ENCODE results near the gene NOX3. TPM values are rescaled to one million over a fixed set of nuclear protein-coding genes. Genes with fewer than 3 reads are reported as not detected.
"Not testable (repeated sequence)": the region's sequence is repeated elsewhere in the genome, so short reads cannot be mapped to it uniquely, and the experiment has no call there.

Gene NOX3
- total and polyA plus RNA-seq, 10 of the 15 experiments (the other 5 are each of a cell fraction or from before 2014, with no cell fraction given): not detected

DNA sequence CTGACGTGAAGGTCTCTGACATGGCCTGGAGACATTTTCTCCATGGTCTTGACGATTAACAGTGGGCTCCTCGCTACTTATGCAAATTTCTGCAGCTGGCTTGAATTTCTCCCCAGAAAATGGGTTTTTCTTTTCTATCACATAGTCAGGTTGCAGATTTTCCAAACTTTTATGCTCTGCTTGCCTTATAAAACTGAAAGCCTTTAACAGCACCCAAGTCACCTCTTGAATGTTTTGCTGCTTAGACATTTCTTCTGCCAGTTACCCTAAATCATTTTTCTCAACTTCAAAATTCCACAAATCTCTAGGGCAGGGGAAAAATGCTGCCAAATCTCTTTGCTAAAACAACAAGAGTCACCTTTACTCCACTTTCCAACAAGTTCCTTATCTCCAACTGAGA lies 12.9 kb upstream of the NOX3 start:
- H3K27ac ChIP-seq (ENCODE audit: control insufficient read depth, insufficient read depth); H3K9me3 ChIP-seq (replicated peaks; ENCODE audit: control insufficient read depth, insufficient read depth, low read length); in situ Hi-C loops (cut with MboI); H3K4me1 ChIP-seq (ENCODE audit: control insufficient read depth, insufficient read depth, low read length); RAD21 ChIA-PET (ENCODE audit: unreplicated experiment); FAIRE-seq; H3K4me2 ChIP-seq (ENCODE audit: control insufficient read depth, insufficient read depth); intact Hi-C loops (cut with micrococcal nuclease; ENCODE audit: unreplicated experiment); H3K4me3 ChIP-seq; POLR2A ChIA-PET; SMC1A ChIA-PET (ENCODE audit: uncharacterized antibody, unreplicated experiment); H3K9ac ChIP-seq (ENCODE audit: control insufficient read depth, insufficient read depth, low read length); BruUV-seq (replicated peaks); DNase-seq (ENCODE audit: low read depth, low spot score); ATAC-seq; H3K27me3 ChIP-seq (replicated peaks in 1 of 2; ENCODE audit: control insufficient read depth in 2 of 2, insufficient read depth in 2 of 2, low read length in 1 of 2); H2AFZ ChIP-seq (ENCODE audit: control insufficient read depth, low read depth, low read length); H4K20me1 ChIP-seq (ENCODE audit: control insufficient read depth, insufficient read depth); H3K79me2 ChIP-seq (ENCODE audit: control insufficient read depth, insufficient read depth, low read length); H3K36me3 ChIP-seq (ENCODE audit: control insufficient read depth in 2 of 2, insufficient read depth in 2 of 2, low read length in 1 of 2): not testable (repeated sequence)
- WGBS (ENCODE audit: insufficient coverage, insufficient replicate concordance, low lambda C conversion rate, missing lambda C conversion rate): 86% methylated on average over 3 of the region's 3 CpGs
- CTCF ChIA-PET: interaction anchor here (0.6 kb wide), 1 partner anchor 148 kb away, joined by 3 read pairs; no protein-coding TSS in a partner anchor

DNA sequence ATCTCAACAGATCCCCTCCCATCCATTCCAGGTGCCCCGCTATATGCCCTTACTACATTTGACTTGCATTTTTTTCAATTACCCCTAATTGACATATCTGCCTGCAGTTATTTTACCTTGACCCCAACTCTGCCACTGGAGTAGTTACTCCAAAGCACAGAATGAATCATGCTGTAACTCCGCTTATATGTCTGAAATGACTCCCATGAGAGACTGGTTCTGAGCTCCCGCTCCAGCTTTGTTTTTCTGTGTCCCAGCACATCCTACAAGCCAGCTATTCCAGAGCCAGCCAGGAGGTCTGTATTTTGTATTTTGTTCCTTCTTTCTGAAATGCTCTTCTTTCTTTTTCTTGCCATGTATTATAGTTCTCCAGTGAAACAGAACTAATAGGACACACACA lies 10.9 kb upstream of the NOX3 start:
- 84% methylated on average over 3 of the region's 3 CpGs for WGBS (ENCODE audit: insufficient coverage, insufficient replicate concordance, low lambda C conversion rate, missing lambda C conversion rate)
- POLR2A ChIA-PET: no interaction called here
- Histone ChIP-seq H3K79me2 (ENCODE audit: control insufficient read depth, insufficient read depth, low read length) (no peaks in the 10 kb centered on the region), H3K4me2 (ENCODE audit: control insufficient read depth, insufficient read depth) (no peak overlapping the region), H4K20me1 (ENCODE audit: control insufficient read depth, insufficient read depth) (no peaks in the 10 kb centered on the region), H3K27me3 (replicated peaks in 1 of 2; ENCODE audit: control insufficient read depth in 2 of 2, insufficient read depth in 2 of 2, low read length in 1 of 2) (no peaks in the 10 kb centered on the region), H3K4me3 (no peak overlapping the region), H3K4me1 (ENCODE audit: control insufficient read depth, insufficient read depth, low read length) (no peaks in the 10 kb centered on the region), H3K9me3 (replicated peaks; ENCODE audit: control insufficient read depth, insufficient read depth, low read length) (peaks cover 10% of the 10 kb centered on the region; the same call in 2 of the 3 replicates), H3K9ac (ENCODE audit: control insufficient read depth, insufficient read depth, low read length) (no peak overlapping the region), H3K36me3 (ENCODE audit: control insufficient read depth in 2 of 2, insufficient read depth in 2 of 2, low read length in 1 of 2) (no peaks in the 10 kb centered on the region), H3K27ac (ENCODE audit: control insufficient read depth, insufficient read depth) (no peak overlapping the region), H2AFZ (ENCODE audit: control insufficient read depth, low read depth, low read length) (no peak overlapping the region)
- FAIRE-seq (no peak), ATAC-seq (no peak), DNase-seq (ENCODE audit: low read depth, low spot score) (no peak)
- RAD21 ChIA-PET (ENCODE audit: unreplicated experiment): no interaction called here
- SMC1A ChIA-PET (ENCODE audit: uncharacterized antibody, unreplicated experiment): no interaction called here
- intact Hi-C loops (cut with micrococcal nuclease; ENCODE audit: unreplicated experiment) (no loop called here), in situ Hi-C loops (cut with MboI) (no loop called here)
- BruUV-seq (replicated peaks): no TSS peak
- CTCF ChIA-PET: no interaction called here
- TF ChIP-seq NR2C2 (IDR thresholded peaks at IDR 0.05; ENCODE audit: borderline replicate concordance, control insufficient read depth, insufficient read length, low read depth): no peak
- no peak for TF ChIP-seq TCF12 (IDR thresholded peaks at IDR 0.05; ENCODE audit: low read depth, low read length)
- no peak for TF ChIP-seq SMAD5 (IDR thresholded peaks at IDR 0.05; ENCODE audit: low read depth)
- TF ChIP-seq RUNX3 (IDR thresholded peaks at IDR 0.05; ENCODE audit: low read length): no peak
- no peak for TF ChIP-seq GATAD2B (conservative IDR thresholded peaks at IDR 0.05; ENCODE audit: low read depth)
- TF ChIP-seq IRF4 (IDR thresholded peaks at IDR 0.05; ENCODE audit: low read depth, low read length): no peak
- no peak for TF ChIP-seq NFXL1 (IDR thresholded peaks at IDR 0.05; ENCODE audit: borderline replicate concordance)
- TF ChIP-seq CBFB (IDR thresholded peaks at IDR 0.05; ENCODE audit: low read depth): no peak
